GM19372 (cell line): ENCODE measurements around the gene UNC13C.

ENCODE experiments used
- ATAC-seq: cut with Tn5 transposase; IDR thresholded peaks from one replicate; pipeline ENCODE4 v1.9.1; 2021; ENCODE audit warnings: mild to moderate bottlenecking, low read depth, moderate library complexity; ENCODE audit not compliant: unreplicated experiment

Gene UNC13C

DNA sequence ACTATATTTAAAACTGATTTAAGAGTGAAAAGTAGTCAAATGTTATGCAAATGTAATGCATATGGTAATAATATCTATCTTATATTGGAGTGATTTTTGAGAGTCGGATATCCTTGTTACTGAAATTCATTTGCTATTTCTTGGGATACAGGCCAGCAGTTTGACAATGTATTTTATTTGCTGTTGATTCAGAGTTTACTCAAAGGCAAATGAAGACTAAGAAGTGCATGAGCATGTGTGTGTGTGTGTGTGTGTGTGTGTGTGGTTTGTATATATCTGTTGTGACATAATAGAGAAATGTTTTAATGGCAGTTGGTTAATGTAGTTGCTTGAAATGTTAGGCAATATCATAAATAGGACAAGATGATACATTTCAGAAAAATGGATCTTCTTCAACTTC lies 39.0 kb downstream of the UNC13C start:
- no peak for ATAC-seq

- no peak for ATAC-seq
Measured at GRCh38 chr15:54017959-54018358, 39.7 kb downstream of the UNC13C start.

GRCh38 chr15:54026258-54026657 lies 48.0 kb downstream of the UNC13C start:
- ATAC-seq, result no peak

DNA sequence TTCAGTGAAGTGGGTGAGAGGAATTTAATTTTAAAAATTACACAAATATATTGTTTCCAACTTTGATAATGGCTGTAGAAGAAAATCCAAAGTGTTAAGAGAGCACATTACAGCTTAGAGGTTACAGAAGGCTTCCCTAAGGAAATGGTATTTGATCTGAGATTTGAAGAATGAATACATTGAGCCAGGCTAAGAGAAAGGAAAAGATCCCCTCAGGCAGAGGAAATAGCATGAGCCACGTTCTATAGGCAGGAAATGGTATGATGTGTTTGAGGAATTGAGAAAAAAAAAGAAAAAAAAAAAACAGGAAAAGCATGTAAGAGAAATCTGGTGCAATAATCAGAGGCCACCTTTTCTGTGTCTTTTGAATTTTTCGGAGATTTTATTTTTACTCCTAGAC lies 48.6 kb downstream of the UNC13C start:
- no peak for ATAC-seq

DNA sequence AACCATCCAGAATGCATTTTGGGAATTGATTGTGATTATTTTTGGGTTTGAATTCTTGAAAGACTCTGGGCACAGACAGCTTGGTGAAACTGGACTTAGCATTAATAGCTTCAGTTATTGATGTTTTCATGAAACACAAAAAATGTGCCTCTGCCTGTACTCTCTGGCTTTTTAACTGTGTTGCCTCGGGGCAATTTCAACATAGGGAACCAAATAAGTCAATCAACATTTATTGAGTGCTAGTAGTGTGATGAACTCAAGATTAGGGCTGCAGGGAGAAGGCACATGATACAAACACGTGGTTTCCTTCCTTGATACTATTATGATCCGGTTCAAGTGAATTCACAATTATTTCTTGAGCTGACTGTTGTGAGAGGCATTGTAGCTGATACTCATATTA lies 50.8 kb downstream of the UNC13C start:
- ATAC-seq, result no peak

DNA sequence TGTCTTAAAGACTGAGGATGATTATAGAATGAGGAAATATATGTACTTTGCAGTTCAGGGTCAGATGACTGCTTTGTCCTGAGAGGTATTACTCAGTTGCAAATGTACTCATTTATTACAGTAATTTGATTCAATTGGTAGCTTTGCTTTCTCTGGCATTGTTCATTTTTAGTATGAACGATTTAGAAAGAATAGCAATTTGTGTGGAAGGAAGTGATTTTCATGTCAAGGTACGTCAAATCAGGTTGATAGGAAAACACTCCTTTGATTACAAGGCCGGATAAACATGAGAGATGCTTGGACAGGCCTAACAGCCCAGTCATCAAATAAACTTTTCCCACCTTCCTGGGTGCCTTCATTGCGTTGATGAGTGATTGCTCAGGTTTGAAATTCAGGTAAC lies 53.8 kb downstream of the UNC13C start:
- ATAC-seq, result no peak

- no peak for ATAC-seq
Measured at GRCh38 chr15:54033356-54033860, 55.2 kb downstream of the UNC13C start.

DNA sequence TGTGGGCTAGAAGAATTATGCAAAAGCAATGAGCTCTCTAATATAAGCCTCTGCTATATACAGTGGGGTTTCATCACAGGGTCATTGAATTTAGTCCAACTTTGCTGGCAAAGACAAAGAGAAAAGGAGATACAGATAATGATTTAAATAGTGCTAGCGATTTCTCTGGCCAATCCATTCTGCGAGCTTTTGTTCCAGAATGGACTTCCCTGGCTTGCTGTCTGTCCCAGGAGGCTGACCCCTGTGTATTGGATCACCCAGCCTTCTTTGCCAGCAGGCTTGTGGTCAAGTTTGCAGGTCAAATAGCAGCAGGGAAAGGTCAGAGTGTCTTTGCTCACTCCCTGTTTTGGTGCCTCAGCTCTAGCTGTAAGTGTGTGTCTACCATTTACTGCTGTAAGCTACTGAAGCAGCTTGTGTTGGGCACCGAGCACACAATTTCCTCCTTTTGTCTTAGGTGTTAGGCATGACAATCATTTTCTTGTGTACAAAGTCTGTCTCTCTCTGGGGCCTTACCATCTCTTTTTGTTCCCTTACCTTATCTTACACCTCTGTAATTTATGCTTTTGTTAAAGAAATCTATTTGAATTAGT lies 55.7 kb downstream of the UNC13C start:
- ATAC-seq, result no peak

DNA sequence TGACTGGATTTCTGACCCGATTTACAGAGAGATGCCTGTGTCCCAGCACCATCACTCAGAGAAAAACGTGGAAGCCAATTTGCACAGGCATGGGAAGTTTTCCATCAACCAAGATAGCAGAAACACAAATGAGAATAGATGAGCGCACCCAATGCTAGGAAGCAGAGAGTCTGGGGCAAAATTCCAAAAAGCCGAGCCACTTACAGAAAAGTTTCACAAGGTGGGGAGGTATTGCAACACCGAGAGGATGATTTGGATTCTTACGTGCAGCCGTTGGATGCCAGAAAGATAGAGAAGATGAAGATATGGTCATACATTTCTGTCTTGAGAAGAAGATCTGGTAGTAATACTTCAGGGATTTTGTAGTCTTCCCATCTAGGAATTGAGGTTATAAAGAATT lies 57.4 kb downstream of the UNC13C start:
- no peak for ATAC-seq

GRCh38 chr15:54045397-54045796 lies 67.2 kb downstream of the UNC13C start:
- ATAC-seq, result no peak

DNA sequence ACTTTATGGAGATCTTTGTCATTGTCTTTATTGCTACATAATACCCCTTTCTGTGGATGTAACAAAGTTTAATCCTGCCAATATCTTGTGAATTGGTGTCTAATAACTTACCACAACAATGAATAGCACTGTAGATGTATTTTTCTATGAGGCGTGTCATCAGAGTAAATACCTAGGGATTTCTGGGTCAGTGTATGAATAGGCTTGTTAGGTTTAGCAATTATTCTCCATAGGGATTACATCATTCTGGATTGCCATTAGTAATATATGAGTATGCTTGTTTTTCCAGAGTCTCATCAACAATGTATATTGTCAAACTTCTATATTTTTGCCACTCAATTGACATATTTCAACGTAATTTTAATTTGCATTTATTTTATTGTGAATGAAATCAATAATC lies 67.9 kb downstream of the UNC13C start:
- ATAC-seq, result no peak

GRCh38 chr15:54064365-54064764 lies 86.1 kb downstream of the UNC13C start:
- ATAC-seq, result no peak

GRCh38 chr15:54066403-54066802 lies 88.2 kb downstream of the UNC13C start:
- no peak for ATAC-seq

GRCh38 chr15:54082836-54083492 lies 104.7 kb downstream of the UNC13C start:
- no peak for ATAC-seq

- no peak for ATAC-seq
Measured at GRCh38 chr15:54083501-54083900, 105.3 kb downstream of the UNC13C start.

GRCh38 chr15:54083991-54084390 lies 105.8 kb downstream of the UNC13C start:
- no peak for ATAC-seq

DNA sequence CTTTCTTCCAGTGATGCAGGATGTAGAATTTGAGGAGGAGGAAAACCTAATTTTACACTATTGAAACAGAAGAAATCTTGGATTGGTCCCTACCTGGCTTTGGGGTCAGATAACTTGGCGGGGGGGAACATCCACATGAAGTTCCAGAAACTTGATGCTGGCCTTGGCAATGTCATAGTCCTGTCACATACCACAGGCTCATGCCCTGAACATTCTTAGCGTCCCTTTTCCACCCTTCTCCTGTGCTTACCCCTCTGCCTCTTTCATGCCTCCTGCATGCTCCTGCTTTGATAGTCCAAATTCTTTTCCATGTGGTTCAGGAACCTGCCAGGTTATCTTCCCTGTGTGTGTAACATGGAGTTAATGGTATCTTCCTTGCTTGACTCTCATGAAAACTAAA lies 110.6 kb downstream of the UNC13C start:
- no peak for ATAC-seq

DNA sequence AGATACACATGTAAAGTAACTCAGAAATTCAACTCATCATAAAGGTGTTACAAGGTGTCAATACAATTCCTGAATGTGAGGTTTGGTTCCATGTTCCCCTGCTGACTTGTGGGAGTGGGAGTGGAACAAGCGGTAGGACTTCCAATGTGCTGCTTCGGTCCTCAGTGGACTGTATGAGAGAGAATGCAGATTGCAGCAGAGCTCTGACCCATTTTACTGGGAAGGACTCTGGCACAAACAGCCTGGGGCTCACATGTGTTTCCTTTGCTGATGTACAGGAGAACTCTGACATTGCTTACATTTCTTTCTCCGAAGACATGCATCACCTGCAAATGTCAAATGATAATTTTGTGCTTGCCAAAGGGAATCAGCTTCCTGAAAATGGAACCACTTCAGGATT lies 111.5 kb downstream of the UNC13C start:
- ATAC-seq, result no peak

DNA sequence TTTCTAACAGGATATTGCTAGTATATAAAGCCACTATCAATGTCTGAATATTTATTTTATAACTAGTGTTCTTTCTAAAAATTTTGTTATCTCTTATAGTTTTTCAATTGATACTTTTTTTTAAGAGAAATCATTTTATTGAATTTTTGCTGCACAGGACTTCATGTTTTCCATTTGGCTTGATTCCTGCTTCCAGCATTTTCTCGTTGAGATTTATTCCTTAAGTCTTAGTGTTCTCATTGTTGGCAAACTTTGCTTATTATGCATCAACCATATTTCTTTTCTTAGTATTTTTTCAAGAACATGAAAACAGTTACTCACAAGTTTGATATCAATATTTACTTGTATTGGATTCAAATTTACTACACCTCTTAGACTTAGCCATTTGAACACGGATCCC lies 113.4 kb downstream of the UNC13C start:
- ATAC-seq, result no peak

GRCh38 chr15:54094661-54095060 lies 116.4 kb downstream of the UNC13C start:
- ATAC-seq, result no peak

DNA sequence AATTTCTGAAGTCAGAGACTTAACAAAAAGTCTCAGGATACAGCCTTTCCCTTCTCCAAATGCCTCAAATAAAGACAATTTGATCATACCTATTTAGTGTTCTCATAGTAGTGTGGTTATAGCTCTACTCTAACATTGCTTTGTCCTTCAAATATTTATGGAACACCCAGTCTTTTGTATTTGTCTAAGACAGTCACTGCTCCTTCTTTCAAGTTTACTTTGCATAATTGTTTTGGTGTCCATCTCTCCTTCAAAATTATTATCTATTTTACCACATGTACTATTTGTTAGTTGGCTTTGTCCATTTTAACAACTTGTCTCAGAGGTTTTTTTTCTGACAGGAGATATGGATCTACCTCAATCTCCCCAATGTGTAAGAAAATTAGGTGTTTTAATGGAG lies 118.8 kb downstream of the UNC13C start:
- ATAC-seq, result no peak

DNA sequence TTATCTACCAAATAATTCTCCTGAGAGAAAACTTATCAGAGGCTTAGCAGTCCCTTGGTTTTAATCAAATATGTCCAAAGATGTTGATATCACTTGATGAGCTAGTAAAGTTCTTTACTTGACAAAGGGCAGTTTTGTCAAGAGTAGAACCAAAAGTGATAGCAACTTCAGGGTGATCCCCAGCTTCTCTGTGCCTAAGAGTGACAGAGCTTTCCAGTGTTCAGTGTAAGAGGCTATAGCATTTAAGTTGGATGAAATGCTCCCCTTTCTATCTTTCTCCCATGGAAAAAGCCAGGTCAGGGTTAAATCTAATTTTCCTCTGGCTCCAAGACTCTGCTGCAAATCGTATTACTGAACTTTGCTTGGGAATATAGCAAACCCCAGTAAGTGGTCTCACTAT lies 120.8 kb downstream of the UNC13C start:
- ATAC-seq, result no peak
